CMK (cell line): ENCODE results near the gene ABLIM2.
A peak's percentile ranks its signal among the peaks of the same experiment; 100 is the strongest.

Experiments
- DNase-seq: peaks from one replicate; pipeline ENCODE4 v3.0.0-alpha.2; 2010; ENCODE audit warnings: low read depth

The ABLIM2 gene

DNA sequence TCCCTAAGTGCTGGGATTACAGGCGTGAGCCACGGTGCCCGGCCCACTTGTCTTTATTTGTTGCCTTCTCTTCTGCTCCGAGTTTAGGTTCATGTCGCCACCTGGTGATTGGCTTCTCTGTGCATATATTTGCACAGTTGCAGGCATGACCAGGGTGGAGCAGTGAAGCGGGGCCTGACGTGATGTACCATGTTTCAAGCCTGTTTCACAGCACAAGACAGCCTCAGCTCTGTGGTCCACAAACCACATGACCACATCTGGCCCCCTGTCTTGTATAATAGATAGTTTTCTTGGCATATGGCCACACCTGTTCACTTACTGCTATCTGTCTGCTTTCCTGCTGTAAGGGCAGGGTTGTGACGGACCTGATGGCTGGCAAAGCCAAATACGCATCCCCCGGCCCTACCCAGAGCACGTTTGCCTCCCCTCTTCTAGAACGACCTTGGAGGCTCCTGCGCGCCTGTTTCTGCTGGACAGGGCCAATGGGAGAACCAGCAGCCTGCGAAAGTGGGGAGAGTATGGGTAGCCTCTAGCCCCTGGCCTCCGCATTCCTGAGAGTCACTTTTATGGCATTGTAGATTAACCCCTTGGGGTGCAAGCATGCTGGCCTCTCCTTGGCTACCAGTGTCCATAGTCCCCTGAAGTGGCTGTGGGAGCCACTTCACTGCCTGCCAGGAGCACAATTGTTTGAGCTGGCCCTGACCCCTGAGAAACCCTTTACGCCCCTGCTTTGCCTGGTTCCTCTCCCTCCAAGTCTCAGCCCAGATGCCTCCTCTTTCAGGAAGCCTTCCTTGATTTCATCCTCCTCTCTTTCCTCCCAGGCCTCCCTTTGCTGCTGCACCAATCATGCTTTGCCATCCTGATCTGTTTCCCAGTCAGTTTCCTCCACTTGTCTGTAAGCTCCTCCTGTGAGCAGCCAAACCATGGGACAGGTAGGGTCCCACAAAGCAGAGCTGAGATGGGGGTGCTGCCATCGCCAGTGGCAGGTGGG lies 34.4 kb upstream of the ABLIM2 start:
- DNase-seq, result peak; percentile 89

GRCh38 chr4:8191136-8191747 lies 32.6 kb upstream of the ABLIM2 start:
- peak; percentile 92 for DNase-seq

DNA sequence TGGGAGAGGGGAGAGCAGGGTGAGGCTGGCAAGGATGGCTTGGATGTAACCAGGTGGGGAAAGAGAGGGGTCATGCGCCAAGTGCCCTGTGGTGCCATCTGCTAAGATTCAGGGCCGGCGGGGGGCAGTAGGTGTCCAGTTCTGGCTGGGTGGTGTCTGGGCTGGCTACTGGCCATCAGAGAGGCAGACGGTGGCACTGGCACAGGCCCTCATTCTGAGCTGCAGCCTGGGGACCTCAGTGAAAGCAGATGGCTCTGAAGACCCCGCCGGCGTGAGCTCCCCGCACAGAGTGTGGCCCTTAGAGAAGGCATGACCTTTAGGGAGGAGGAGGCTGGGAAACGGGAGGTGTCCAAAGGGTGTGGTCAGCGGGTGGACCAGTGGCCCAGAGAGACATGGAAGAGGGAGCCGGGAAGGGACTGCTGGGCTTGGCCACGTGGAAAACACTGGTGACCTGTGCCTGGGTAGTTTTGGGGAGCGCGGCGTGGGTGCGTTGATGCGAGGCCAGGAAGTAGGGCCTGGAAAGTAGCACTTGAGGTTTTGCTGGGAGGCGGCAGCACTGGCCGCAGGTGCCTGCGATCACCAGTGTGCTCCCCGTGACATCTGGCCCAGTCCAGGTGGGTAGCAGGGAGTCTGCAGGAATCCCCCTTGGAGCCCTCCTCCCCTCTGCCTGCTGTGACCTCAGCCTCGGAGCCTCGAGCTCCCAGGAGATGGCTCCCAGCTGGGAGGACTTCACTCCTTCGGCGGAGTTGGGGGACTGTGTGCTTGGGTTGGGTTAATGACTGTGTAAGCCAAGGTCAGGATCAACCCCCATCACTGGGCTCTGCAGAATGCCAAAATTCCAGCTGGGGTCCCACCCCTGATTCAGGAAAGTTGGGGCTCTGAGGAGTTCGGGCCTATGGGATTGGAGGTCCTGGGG lies 31.2 kb upstream of the ABLIM2 start:
- DNase-seq, result no peak

GRCh38 chr4:8188743-8189550 lies 30.3 kb upstream of the ABLIM2 start:
- no peak for DNase-seq

DNA sequence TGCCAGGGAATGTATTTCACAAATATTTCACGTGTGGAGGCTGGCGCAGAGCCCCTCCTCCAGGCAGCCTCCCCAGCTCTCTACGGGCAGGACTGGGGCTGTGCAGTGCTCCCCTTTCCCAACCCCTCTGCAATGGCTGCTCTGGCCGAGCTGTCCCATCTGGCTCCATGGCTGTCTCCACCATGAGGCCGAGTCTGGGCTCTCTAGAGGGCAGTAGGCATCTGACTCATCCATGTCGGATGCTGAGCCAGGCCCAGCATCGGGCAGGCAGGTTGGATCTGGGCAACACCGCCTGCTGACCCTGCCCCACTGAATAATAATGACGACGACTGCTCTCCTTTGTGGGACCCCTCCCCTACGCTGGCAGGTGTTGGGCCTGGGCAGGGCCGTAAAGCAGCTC lies 29.5 kb upstream of the ABLIM2 start:
- no peak for DNase-seq

DNA sequence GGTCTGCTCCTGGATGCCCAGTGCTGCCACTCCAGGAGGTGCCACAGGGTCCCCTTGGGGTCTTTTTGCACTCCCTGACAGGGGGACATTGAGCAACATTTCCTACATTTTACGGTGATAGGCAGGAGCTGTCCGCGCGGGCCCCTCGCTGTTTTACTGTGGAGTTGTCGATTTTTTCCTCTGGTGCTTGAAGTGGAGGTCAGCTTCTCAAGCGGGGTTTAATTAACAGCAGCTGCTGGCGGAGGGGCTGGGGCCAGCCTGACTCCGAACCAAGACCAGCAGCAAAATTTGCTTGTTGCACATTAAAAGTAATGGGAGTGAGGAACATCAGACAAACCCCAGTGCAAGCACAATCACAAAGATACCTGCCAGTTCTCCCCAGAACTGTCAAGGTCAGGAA lies 27.3 kb upstream of the ABLIM2 start:
- no peak for DNase-seq

DNA sequence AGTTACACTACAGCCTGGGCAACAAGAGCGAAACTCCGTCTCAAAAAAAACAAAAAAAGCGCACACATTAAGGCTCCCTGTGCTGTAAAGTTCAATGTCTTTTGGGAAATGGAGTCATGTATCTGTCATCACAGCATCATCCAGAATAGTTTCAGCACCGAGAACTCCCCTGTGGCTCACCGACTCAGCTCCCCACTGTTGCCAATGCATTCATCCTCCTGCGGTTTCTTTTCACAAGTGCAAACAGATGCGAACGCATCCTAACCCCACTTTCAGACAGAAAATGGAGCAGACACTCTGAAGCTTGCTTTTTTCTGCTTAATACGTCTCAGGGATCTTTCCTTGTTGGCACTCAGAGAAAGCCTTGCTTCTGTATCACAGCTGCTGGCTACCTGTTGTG lies 26.7 kb upstream of the ABLIM2 start:
- DNase-seq, result no peak

GRCh38 chr4:8184061-8184460 lies 25.4 kb upstream of the ABLIM2 start:
- no peak for DNase-seq

DNA sequence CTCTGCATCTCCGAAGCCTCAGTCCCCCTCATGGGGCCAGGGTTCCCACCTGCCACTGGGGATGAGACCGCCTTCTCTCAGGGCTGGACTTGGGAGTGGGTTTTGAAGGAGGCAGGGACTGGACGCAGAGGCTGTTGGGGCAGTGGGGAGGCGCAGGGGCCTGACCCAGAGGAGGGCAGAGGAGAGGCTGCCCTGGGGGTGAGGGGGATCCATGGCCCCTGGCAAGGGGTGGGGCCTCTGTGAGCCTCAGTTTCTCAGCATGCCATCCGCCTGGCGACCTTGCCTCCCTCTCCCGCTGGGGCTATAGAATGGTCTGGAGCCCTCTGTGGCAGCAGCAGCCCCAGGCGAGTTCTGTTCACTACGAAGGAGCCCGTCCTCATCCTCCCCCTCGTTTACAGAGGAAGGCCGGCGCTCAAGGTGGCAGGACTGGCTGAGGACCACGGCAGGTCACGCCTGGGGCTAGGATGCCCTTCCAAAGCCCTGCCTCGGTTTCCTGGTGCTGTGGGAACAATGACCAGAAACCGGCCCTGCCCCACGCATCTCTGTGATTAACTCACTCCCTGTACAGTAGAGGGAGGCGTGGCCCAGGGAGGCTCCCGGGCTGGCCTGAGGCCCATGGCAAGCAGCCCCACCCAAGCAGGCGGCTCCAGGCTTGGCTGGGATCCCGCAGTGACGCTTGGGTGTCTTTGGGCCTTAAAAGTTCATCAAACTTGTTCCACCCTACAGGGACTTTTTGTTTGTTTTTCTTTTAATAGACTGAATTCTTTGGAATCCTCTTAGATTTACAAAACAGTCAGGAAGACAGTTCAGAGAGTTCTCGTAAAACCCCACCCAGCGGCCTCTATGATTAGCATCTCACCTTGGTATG lies 24.5 kb upstream of the ABLIM2 start:
- no peak for DNase-seq

DNA sequence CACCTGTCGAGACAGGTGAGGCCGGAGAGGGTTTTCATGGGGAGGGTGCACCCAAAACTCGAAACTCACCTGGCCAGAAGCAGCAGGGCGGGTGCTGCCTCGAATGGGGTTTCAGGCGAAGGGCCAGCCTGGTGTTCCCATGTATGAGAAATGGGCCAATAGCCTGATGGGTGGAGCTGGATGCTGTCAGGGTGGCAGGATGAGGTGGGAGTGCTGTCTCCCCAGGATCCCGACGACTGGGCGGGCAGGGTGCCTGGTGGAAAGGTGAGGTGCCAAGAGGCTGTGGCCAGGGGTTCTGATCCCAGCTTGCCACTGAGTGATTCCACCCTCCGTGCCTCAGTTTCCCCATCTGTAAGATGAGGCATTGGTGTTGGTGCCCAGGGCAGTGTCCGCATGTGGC lies 23.7 kb upstream of the ABLIM2 start:
- no peak for DNase-seq

DNA sequence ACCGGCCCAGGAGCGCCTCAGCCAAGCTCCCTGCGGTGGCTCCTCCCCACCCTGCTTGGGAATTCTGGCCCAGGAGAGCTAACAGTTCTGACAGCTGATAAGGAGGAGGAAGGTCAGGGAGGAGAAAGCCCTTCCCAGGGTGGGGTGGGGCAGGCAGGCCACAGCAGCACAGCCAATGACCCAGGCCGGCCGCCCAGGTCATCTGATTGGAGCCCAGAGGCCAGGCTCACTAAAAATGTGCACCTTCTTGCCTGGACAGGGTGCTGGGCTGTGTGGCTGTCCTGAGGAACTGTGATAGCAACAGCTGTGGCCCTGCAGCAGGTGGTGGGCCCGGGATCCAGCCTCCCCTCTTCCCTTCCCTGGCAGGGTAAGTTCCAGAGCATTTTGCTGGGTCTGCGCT lies 23.2 kb upstream of the ABLIM2 start:
- DNase-seq, result no peak

DNA sequence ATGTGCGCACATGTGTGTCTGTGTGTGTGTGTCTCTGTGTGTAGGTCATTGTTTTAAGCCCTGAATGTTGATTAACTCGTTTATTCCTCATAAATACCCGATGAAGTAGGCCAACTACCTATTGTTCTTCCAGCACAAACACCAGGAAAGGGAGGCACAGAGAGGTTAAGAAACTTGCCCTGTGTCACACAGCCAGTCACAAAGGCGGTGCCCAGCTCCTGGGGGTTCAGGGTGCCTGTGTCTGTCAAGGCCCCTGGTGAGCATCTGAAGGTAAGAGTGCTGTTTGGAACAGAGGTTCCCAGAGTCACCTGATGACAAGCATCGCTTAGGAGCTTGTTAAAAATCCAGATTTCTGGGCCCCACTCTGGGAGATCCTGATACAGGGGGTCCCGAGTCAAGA lies 22.5 kb upstream of the ABLIM2 start:
- DNase-seq, result no peak

DNA sequence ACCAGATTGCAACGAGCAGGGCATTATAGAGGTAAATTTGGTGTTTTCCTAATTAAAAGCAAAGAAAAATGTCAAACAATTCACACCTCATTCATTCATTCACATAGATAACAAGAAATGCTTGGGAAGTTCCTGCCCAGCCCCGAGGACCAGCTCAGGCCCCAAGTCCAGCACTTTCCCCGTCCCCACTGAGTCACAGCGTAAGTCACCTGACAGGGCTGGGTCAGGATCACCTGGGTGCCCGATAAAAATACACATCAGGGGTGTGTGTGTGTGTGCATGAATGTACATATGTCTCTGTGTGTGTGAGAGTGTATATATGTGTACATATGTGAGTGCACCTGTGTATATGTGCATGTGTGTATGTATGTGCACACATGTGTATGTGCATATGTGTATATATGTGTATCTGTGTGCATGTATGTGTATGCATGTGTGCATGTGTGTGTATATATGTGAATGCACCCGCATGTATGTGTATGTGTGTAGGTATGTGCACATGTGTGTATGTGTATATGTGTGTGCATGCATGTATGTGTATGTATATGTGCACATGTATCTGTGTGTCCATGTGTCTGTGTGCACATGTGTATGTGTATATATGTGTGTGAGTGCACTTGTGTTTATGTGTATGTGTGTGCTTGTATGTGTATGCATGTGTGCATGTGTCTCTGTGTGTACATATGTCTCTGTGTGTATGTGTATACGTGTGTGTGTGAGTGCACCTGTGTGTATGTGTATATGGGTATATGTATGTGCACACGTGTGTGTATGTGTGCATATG lies 21.9 kb upstream of the ABLIM2 start:
- no peak for DNase-seq

DNA sequence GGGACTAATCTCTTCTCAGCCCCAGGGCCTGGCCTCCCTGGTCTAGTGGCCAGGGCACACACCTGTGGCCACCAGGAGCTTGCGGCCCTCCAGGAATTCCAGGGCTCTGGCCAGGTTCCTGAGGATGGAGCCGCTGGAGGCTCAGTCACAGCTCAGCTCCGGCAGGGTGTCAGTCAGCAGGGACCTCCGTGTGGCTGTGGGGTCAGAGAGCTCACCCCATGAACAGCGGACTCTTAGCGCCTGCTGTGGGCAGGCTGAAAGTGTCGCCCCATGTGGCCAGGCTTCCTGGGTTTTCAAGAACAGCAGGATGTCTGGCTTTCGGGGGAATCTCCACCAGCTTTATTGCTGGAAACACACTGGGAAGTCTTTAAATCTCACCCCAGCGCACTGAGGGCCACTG lies 21.2 kb upstream of the ABLIM2 start:
- DNase-seq, result no peak

DNA sequence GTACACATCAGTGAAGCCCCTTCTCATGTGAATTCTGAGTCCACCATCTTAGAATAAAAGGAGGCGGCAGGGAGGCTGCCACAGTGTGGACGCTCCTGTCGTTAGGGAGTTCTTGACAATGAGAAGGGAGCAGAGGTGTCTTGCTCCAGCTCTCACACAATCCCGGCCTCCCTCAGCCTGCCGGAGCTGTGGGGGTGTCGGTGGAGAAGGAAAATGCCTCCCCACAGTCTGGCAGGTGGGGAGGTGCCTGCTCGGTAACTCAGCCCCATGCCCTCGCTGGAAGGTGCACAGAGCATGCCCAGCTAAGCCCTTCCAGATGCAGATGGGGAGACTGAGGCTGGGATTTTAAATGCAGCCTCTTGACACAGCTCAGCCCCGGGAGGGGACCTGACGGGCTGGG lies 20.5 kb upstream of the ABLIM2 start:
- DNase-seq, result no peak

DNA sequence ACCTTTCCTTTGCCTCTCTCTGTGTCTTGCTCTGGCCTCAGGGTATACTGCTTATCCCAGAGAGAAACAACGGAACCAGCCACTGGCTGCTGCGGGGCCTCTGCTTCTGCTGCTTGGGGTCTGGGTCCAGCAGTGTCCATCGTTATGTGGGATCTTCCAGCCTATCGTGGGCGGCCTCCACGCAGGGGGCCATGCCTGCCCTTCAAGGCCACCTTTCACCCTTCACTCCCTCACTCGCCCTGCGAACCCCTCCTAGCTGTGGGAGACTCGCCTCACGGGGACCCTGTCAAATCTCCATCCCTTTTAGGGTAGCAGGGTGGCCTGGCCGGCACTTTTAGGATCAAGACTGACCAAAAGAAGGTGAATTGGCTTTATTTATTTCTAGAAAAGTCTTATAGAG lies 19.3 kb upstream of the ABLIM2 start:
- DNase-seq, result no peak

DNA sequence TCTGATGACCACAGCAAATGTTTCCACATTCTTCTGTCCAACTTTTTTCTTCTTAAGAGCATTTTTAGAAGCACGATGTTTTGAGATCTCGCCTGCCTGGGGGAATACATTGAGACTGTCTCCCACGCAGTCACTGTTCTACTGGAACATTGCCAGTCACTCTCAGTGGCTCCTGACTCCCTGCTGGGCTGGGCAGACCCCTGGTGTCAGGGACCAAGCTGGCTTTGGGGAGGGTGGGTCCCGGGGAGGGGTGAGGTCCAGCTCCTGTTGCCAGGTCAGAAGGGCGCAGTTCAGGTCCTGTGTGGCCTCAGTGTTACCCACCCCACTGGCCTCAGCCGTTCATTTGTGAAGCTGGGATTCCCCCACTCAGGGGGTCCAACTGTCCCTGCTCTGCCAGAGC lies 18.9 kb upstream of the ABLIM2 start:
- DNase-seq, result no peak

DNA sequence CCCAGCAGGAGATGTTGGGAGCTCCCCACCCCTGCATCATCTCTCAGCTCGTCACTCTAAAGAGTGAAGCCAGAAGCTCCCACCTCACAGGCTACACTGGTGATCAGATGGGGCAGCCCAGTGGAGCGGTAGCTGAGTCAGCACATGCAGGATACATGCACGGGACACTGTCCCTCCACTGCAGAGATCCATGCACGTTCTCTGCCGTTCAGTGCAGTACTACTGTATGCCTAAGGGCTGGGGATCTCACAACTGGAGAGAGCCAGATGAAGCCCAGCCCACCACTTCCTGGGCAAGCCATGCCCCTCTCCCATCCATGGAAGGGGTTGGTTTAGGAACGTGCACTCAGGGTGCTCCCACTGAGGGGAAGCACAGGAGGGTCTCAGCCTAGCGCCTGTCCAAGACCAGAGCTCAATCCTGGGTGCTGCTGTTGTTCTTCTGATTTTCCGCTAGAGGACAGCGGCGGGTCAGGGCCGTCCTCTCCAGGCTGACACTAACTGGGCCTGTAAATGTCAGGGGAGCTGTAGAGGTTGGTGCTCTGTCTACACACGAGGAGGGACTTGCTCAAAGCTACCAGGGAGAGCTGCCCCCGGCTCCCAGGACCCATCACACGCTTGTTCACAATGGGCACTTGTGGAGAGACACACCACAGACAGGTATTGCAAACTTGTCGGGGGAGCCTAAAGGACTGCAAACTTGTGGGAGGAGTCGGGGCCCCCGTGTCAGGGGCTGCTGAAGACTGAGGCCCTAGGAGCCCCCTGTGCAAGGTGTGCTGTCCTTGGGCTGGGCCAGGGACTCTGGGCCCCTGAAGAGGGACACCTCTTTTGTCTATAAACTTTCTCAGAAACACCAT lies 18.2 kb upstream of the ABLIM2 start:
- no peak for DNase-seq

GRCh38 chr4:8175686-8176085 lies 17.1 kb upstream of the ABLIM2 start:
- DNase-seq, result no peak
